ENCODE data around the gene PLXNA4.
"Not testable (repeated sequence)": the region's sequence is repeated elsewhere in the genome, so short reads cannot be mapped to it uniquely, and the experiment has no call there.

The PLXNA4 gene

DNA sequence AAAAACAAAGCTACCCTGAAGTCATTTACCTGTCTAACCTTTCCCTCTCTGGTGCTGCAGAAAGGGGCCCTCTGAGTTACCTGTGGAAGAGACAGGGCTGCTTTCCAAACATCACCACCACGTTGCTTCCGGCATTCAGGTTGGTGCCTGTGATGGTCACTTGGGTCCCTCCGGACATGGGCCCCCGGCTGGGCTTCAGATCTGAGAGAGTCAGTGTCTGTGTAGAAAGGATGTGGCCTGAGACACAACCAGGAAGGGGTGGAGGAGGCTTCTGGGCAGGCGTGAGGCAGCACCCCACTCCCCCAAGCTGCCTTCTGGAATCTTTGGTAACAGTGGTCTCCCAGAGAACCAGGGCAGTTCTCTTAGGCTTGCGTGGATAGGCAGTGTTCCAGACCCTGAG lies 388.9 kb downstream of the PLXNA4 start:
- DNase-seq, result no peak

DNA sequence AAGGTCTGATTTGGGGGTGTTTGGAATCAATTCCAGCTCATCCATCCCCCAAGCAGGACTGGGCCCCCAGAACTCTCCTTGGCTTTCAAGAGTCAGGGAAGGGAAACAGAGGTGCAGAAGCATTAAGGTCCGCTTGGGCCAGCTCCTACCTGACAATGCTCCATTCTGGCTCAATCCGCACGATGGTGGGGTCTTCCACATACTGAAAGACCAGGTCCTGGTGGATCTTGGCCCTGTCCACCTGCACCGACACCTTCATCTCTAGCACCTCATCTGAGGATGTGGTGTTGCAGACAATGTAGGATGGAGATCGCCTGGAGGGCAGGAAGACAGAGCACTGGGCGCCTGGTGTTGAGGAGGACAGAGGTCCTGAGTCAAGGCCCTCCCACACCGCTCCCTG lies 391.1 kb downstream of the PLXNA4 start:
- DNase-seq, result no peak

DNA sequence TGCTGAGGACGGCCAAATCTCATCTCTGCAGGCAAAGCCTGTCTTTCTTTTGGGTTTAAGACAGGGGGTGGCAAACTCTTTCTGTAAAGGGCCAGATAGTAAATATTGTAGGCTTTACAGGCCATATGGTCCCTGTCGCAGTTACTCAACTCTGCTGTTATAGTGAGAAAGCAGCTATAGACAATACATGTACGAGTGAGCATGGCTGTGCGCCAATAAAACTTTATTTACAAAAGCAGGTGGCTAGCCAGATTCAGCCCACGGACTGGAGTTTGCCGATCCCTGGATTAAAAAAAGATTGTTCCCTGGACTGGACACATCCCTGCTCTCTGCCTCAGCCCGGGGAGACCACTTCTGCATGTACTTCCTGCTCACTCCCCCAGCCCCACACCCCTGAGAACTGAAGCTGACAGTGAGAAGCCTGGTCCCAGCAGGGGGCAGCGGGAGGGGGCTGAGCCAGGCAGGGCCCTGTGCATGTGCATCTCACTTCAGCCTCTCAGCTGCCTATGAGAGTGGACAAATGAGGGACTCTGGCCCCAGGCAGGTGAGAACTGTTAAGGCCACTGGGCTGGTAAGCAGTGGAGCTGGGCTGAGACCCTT lies 392.4 kb downstream of the PLXNA4 start:
- no peak for DNase-seq

DNA sequence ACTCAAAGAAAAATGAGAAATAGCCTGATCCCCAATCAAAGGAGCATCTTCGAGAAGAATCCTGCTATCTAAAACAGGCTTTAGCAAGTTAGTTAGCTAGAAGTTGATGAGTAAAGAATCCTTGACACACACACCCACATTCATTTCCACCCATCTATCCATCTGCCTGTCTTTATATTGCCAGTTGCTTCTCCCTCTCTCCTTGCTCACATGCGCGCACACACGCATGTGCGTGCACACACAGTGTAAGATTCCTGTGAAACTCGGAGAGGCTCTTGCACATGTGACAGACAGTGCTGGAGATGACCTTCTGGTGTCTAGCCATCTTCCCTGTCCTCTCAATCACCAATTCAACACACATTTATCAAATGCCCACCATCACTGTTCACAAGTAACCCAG lies 393.3 kb downstream of the PLXNA4 start:
- DNase-seq, result no peak

DNA sequence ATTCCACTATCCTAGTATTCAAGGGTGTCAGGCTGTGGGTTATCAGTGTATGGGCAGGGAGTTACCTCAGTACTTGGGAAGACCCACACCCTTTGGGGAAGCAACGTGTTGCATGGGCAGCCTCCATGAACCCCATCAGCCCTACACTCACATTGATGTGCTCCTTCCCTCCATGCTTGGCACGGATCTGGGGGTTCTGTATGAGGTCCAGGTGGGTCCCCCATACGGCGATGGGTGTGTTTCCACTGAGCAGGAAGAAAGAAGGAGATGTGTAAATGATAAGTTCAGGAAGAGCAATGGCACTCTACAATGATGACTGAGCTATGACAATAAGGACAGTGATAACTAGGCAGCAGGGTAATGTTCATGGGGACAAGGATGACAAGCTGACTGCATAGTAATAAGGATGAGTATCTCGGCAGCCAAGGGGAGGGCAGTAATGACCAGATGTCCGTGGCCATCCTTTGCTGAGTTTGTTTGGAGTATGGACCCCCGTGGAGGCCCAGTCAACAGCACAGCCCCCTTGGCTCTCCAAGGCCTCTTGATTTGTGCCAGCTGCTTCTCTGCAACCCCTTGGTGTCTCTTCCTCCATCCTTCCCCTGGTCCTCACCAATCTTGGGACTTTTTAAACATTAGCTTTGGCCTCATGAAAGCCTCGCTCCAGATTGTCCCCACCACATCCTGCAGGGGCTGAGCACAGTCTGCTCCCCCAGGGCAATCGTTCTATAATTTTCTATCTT lies 394.2 kb downstream of the PLXNA4 start:
- DNase-seq, result no peak

DNA sequence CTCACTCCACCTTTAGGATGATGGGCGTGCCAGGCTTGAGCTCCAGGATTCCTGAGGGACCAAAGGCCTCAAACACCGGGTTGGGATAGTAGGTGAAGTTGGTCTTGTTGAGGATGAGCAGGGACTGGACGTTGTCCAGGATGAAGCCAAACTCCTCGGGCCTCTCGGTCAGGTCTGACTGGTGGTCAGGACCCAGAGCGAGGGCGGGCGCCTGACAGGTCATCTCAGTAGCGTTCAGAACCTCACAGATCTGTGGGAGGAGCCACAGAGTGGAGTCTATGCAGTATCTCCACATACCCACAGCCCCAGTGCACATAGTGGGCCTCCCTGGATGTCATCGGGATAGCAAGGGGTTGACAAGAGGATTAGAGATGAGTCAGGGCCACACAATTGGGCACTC lies 394.9 kb downstream of the PLXNA4 start:
- no peak for DNase-seq

DNA sequence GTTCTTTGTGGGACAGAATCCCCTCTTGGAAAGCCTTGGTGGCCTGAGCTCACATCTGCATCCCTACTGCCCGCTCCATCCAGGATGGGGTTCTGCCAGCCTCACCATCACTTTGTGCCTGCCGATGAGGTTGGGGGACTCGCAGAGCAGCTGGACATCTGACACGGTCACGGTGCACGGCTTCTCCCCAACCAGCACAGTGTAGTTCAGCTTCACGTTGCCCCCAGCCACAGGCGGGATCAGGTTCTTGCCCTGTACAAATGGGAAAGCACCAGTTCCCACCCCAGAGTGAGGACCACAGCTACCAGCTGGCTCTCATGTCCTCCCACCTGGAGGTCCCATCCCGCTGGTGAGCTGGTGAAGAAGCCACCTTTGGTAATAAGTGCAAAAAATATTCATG lies 395.8 kb downstream of the PLXNA4 start:
- DNase-seq, result no peak

DNA sequence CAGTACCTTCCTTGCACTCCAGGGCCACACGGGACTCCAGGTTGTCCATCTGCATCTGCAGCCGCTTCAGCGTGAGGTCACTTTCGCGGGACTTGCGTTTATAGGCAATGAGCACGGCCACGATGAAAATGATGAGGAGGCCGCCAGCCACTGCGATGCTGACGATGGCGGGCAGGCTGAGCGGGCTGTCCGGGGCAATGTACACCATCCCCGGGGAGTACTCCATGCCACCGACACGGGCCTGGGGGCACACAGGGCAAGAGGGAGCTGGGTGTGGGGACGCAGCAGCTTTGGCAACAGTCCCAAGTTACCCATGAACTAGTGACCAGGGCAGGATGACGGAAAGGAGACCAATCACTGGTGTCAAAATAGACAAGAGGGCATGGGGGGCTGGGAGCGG lies 396.6 kb downstream of the PLXNA4 start:
- DNase-seq, result no peak

DNA sequence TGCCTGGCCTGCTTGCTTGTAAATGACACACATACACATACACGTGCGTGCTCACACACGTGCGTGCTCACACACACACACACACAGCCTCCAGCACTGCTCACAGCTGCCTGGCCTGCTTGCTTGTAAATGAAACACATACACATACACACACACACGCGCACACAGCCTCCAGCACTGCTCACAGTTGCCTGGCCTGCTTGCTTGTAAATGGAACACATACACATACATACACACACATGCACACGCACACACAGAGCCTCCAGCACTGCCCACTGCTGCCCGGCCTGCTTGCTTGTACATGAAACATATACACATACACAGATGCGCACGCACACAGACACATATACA lies 397.2 kb downstream of the PLXNA4 start:
- DNase-seq, result no peak

DNA sequence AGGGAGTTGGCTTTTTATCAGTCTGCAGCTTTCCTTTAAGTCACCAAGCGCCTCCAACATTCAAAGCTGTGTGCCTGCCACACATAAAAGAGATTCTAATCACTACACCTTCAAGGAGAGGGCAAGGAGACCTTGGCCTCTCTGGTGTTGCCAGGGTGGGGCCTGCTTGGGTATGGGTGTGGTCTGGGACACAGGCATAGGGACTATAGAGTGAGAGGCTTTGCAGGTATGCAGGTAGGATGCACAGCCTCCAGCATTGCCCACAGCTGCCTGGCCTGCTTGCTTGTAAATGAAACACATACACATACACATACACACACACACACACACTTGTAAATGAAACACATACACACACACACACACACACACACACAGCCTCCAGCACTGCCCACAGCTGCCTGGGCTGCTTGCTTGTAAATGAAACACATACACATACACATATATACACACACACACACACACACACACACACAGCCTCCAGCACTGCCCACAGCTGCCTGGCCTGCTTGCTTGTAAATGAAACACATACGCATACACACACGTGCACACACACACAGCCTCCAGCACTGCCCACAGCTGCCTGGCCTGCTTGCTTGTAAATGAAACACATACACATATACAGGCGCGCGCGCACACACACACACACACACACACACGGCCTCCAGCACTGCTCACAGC lies 397.7 kb downstream of the PLXNA4 start:
- DNase-seq, result not testable (repeated sequence)

DNA sequence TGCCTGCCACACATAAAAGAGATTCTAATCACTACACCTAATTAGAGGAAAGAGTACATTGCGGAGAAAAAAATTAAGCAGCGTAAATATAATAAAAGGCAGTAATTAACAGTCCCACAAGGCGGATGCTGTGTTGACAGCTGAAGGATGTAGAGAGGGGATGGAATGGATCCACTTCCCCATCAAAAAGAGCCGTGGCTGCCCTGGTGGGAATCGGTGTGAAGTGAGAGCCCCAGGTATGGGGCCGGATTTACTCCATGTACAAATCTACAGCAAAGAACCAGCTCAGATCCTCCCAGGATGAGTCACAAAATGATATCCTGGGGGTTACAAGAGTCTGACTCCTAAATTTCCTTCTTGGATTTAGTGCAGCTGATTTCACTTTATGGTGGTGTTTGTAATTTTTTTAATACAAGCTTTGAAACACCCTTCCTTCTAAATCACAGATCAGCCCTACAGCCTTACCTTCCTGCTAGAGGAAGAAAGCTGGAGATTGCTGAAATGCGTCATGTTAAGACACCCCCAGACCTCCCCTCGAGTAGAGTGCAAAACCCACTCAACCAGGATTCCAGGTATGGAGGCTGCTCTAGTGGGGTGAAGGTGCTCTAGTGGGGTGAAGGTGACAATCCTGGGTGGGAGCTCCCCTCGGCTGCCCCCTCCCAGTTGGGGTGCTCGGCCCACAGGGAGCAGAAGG lies 398.4 kb downstream of the PLXNA4 start:
- DNase-seq, result no peak

DNA sequence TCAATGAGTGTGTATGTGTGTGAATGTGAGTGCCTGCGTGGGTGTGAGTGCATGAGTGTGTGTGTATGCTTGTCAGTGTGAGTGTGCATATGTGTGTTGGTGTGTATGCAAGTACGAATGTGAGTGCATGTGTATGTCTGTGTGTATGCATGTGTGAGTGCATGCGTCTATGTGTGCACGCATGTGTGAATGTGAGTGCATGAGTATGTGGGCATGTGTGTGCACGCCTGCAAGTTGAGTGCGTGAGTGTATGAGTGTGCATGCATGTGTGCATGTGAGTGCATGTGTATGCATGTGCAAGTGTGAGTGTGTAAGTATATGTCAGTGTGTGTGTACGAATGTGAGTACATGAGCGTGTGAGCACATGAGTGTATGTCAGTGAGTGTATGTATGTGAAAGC lies 399.6 kb downstream of the PLXNA4 start:
- DNase-seq, result no peak

DNA sequence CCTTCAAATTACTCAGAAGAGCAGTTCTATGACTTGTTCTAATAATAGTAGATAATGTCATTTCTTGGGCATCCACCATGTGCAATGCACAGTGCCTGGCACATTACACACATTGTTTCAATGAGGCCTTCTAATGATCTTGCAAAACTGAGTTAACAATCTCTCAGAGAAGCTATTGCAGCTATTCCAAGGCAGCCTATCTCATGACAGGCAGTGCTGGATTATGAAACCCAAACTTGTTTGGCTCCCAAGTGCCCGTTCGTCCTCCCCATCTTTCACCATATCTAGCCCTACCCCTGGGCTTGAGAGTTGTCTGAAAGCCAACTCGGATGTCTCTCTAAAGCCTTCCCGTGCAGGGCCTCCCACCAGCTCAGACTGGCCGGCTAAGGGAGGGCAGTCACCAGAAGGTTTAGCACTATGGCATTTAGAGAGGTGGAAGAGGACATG lies 405.1 kb downstream of the PLXNA4 start:
- no peak for DNase-seq

DNA sequence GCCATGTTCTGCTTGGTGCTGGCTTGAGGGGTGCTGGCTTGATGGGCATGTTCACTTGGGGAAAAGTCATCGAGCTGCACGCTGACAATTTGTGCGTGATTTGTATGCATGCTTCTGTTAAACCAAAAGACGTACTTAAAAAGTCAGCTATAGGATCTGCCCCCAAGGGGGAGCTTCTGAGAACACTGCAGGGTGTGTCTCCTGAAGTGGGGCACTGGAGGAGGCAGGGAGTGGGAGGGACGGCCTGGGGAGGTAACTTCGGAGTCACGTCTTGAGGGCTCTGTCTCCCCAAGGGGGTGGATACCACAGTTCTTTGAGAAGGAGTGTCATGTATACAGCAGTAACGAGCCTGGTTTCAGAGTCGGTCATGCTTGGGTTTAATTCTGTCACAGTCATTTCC lies 406.5 kb downstream of the PLXNA4 start:
- no peak for DNase-seq

DNA sequence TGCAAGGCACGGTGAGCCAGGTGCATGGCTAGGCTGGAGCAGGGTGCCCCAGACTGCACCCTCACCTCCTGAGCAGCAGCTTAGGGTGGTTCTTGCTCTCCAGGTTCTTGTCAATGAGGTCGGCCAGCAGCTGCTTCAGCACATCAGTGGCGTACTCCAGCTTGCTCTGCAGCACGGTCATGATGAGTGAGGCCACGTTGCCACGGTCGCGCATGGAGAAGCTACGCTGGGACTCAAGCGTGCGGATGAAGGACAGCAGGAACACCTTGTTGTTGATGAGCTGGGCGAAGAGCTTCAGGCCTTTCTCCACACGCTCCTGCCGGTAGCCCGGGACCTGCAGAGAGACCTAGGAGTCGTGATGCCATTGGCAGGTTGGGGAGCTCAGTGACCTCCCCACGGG lies 408.0 kb downstream of the PLXNA4 start:
- DNase-seq, result no peak

DNA sequence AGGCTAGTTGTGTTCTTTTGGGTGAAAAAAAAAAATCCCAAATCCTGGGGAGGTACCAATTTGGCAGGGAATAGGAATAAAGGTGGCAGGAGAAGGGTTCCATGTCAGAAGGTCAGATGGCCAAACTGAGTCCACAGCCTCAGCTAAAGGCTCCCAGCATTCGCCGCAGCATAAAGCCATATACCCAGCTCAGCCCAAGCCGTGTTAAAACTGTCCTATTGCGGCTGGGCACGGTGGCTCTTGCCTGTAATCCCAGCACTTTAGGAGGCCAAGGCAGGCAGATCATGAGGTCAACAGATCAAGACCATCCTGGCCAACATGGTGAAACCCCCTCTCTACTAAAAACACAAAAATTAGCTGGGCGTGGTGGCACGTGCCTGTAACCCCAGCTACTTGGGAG lies 410.6 kb downstream of the PLXNA4 start:
- not testable (repeated sequence) for DNase-seq

DNA sequence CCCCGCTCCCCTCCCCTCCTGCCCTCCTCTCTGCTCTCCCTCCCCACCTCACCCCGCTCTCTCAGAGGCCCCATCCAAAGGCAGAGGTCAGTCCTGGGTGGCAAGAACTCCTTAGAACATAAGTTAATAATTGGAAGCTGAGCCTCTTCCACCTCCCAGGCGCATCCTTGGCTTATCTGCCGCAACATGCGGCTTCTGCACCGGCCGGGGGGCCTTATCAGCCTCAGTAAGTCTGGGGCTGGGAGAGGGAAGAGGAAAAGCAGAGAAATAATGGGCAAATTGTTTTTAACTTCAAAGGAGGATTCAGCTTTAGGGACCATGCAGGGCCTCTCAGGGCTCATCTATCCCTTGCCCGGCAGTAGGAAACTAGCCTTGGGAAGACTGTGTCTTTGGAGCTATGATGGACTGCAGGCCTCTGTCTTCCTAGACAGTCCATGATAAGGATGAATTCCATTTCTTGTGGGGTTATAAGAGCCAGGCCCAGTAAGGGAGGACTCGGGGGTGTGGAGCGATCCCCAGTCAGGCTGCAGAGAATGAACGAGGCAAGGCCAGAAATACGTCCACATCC lies 411.6 kb downstream of the PLXNA4 start:
- no peak for DNase-seq

DNA sequence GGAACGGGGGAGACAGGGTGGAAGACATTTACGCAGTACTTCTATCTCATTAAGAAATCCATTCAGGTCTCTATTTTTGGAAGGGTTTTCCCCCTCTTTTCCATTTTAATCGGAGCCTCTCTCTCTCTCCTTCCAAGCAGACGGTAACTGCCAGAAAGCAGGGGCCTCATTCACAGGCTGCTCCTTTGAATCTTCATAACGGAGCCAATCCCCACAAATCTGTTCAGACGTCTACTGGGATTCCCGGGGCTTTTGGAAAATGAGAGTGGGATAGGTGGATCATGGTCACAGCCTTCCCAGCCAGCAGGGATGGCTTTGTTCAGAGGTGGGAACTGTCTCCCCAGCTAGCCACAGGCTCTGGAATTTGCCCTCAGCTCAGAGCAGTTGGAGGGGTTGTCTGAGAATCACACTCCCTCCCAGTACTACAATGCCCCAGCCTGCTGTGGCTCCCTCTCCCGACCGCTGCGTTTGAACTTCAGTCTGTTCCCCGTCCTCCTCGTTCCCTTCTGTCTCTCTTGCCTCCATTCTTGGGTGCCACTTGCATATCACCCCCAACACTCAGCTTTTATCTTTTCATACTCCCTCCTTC lies 413.6 kb downstream of the PLXNA4 start:
- no peak for DNase-seq

DNA sequence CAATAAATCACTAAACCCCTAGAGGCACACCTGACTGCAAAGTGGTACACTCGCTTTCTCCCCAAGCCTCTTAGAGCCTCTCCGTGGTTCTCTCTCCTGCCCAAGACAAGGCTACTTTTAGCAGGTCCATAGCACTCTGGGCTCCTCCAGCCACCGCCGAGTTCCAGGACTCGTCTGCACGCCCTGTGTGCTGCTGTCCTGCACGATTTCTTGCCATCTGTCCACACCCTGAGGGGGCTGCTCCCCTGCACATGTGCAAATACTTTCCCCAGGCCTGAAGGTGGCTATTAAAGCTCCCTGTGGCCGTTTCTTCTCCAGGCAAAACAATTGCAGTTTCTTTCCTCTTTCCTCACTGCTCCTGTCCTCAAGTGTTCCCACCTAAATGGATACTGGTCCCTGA lies 414.3 kb downstream of the PLXNA4 start:
- DNase-seq, result no peak

DNA sequence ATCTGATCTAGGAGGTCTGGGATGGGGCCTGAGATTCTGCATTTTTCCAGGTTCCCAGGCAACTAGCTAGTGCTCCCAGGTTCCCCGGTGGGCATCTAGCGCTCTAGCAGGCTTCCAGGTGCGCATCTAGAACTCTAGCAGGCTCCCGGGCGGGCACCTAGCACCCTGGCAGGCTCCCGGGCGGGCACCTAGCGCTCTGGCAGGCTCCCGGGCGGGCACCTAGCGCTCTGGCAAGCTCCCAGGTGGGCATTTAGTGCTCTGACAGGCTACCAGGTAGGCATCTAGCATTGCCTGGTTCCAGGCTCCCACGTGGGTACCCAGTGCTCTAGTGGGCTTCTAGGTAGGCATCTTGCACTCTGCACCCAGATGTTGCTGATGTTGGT lies 414.7 kb downstream of the PLXNA4 start:
- DNase-seq, result no peak

DNA sequence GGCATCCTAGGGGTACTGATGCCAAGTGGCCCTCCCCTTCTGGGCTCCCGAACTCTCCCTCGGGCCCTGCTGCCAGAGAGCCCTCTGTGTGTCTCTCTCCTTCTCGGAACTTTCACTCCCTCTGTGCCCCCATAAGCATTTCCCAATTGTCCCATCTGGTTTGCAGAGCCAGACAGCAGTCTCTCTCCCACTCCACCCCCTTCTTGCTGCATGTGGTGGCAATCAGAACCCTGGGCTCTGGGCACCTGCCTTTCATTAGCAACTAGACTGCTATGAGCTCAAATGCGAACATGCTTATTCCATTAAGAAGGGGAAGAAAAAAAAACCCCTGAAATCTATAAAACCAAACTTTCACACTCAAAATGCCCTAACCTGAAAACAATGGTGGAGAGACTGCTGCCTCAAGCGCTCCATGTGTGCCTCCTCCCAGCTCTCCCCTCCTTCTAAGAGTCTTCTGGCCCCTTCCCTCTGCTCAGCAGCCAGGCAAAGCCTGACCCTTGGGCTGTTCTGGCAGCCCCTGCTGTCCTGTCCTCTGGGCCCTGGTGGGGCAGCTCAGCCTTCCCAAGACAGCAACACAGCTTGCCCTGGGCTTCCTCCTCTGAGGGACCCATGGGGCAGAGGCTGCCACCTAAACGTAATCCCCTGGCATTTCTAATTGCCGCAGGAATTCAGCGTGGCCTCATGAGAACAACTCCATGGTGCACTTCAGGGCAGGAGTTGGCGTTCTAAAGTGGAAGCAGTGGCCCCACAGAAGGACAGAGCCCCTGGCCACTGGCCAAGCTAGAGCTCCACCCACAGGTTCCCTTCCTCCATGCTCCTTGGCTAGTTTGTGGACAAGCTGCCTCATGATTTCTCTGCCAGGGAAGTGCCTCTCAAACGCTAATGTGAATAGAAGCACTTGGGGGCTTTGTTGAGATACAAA lies 415.4 kb downstream of the PLXNA4 start:
- DNase-seq, result no peak

DNA sequence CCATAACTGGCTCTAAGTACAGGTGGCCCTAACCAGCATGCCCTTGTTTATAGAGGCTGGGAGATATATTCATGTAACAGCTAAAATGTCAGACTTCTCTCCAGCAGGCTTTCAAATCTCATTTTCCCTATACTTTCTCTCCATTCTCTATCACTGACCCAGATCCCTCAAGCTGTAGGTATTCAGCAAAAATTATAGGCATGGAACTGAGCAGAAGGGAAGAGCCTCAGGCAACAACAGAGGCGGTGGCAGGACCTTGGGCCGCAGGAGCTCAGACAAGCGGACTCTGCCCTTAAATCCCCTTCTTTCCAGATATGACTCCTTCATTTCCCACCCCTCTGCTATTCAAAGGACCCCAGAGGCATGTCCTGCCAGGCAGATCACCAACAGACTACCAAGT lies 417.4 kb downstream of the PLXNA4 start:
- DNase-seq, result no peak

Data from activated T-cell treated with anti-CD3 and anti-CD28 coated beads for 4 hours (primary cell).